GM23338 (cell line): ENCODE data around the gene HIP1. TPM values are rescaled to one million over a fixed set of nuclear protein-coding genes. Genes with fewer than 3 reads are reported as not detected.

Source experiments
- ATAC-seq: fragments of 200-7000 bp; cut with Tn5 transposase; 3 replicates; pipeline ENCODE4 v1.9.1; 2020
- DNase-seq: peaks from one replicate; pipeline ENCODE4 v3.0.0-alpha.2; 2015; ENCODE audit warnings: low spot score
- H2AFZ ChIP-seq: fragments of 200-600 bp; sonication (generic); 2 replicates; pipeline ENCODE4 v1.8.0; 2016; ENCODE audit warnings: antibody characterized with exemption, mild to moderate bottlenecking, moderate library complexity
- H3F3A ChIP-seq: fragments of 200-600 bp; sonication (generic); replicated peaks from 2 replicates; pipeline ENCODE4 v1.8.0; 2017; ENCODE audit warnings: antibody characterized with exemption, mixed run types, low read depth
- H3K27ac ChIP-seq: fragments of 200-600 bp; sonication (generic); 2 replicates; pipeline ENCODE4 v1.6.1; 2016; ENCODE audit warnings: low read depth
- H3K27me3 ChIP-seq: fragments of 200-600 bp; sonication (generic); 2 replicates; pipeline ENCODE4 v1.8.0; 2016; ENCODE audit warnings: mild to moderate bottlenecking, mixed run types, moderate library complexity; ENCODE audit not compliant: insufficient read depth
- H3K36me3 ChIP-seq: fragments of 200-600 bp; sonication (generic); 2 replicates; pipeline ENCODE4 v1.8.0; 2016; ENCODE audit warnings: mild to moderate bottlenecking; ENCODE audit not compliant: insufficient read depth
- H3K4me1 ChIP-seq: fragments of 200-600 bp; sonication (generic); 2 replicates; pipeline ENCODE4 v1.8.0; 2016; ENCODE audit warnings: mild to moderate bottlenecking, moderate library complexity; ENCODE audit not compliant: insufficient read depth
- H3K4me2 ChIP-seq: fragments of 200-600 bp; sonication (generic); 2 replicates; pipeline ENCODE4 v1.7.1; 2017; ENCODE audit warnings: mixed run types
- H3K4me3 ChIP-seq: fragments of 200-600 bp; sonication (generic); 2 replicates; pipeline ENCODE4 v1.6.1; 2016; ENCODE audit warnings: mixed run types
- H3K79me2 ChIP-seq: fragments of 200-600 bp; sonication (generic); replicated peaks from 2 replicates; pipeline ENCODE4 v1.8.0; 2017; ENCODE audit warnings: mild to moderate bottlenecking; ENCODE audit not compliant: insufficient read depth
- H3K9me2 ChIP-seq: fragments of 200-600 bp; sonication (generic); 2 replicates; pipeline ENCODE4 v1.8.0; 2017; ENCODE audit not compliant: insufficient read depth
- H4K20me1 ChIP-seq: fragments of 200-600 bp; sonication (generic); replicated peaks from 2 replicates; pipeline ENCODE4 v1.8.0; 2017; ENCODE audit warnings: mild to moderate bottlenecking; ENCODE audit not compliant: insufficient read depth
- H3K27ac Mint-ChIP-seq: 2 replicates; pipeline ENCODE4 v1.8.0; 2020; ENCODE audit warnings: inconsistent platforms, mild to moderate bottlenecking, moderate library complexity, mixed read lengths
- H3K27me3 Mint-ChIP-seq: 3 replicates; pipeline ENCODE4 v1.8.0; 2022; ENCODE audit warnings: low read depth, mild to moderate bottlenecking, moderate library complexity, mixed read lengths, inconsistent platforms; ENCODE audit not compliant: insufficient read depth, poor library complexity
- H3K36me3 Mint-ChIP-seq: 3 replicates; pipeline ENCODE4 v1.8.0; 2021; ENCODE audit warnings: low read depth, mild to moderate bottlenecking, inconsistent platforms, moderate library complexity, mixed read lengths
- H3K4me1 Mint-ChIP-seq: 3 replicates; pipeline ENCODE4 v1.8.0; 2020; ENCODE audit warnings: mild to moderate bottlenecking, inconsistent platforms, mixed read lengths
- H3K4me3 Mint-ChIP-seq: 3 replicates; pipeline ENCODE4 v1.8.0; 2021; ENCODE audit warnings: moderate library complexity, mild to moderate bottlenecking, inconsistent platforms, mixed read lengths
- H3K9me3 Mint-ChIP-seq: 3 replicates; pipeline ENCODE4 v1.8.0; 2020; ENCODE audit warnings: moderate library complexity, mild to moderate bottlenecking, inconsistent platforms, mixed read lengths
- CREB1 ChIP-seq: fragments of 250-450 bp; sonication (Bioruptor Pico); IDR thresholded peaks from 2 replicates; pipeline ENCODE4 v1.5.0; 2020; ENCODE audit warnings: low read depth, mild to moderate bottlenecking, moderate library complexity
- ETS1 ChIP-seq: IDR thresholded peaks from 2 replicates; pipeline ENCODE4 v1.6.1; 2016; ENCODE audit warnings: antibody characterized with exemption
- EZH2 ChIP-seq: fragments of 200-600 bp; sonication (generic); IDR thresholded peaks from one replicate; pipeline ENCODE4 v1.8.0; 2017; ENCODE audit warnings: antibody characterized with exemption, mild to moderate bottlenecking, low read depth; ENCODE audit not compliant: unreplicated experiment
- EZH2phosphoT487 ChIP-seq: fragments of 200-600 bp; sonication (generic); IDR thresholded peaks from one replicate; pipeline ENCODE4 v1.8.1; 2018; ENCODE audit warnings: antibody characterized with exemption; ENCODE audit not compliant: unreplicated experiment
- JUNB ChIP-seq: IDR thresholded peaks from one replicate; pipeline ENCODE4 v1.6.1; 2016; ENCODE audit warnings: antibody characterized with exemption; ENCODE audit not compliant: unreplicated experiment
- NANOG ChIP-seq: IDR thresholded peaks from 2 replicates; pipeline ENCODE4 v1.6.1; 2016; ENCODE audit warnings: antibody characterized with exemption, borderline replicate concordance
- STAT1 ChIP-seq: IDR thresholded peaks from one replicate; pipeline ENCODE4 v1.6.1; 2016; ENCODE audit warnings: antibody characterized with exemption; ENCODE audit not compliant: unreplicated experiment
- ZNF114 ChIP-seq: fragments of 250-450 bp; sonication (Bioruptor Pico); IDR thresholded peaks from 2 replicates; pipeline ENCODE4 v1.5.0; 2020; ENCODE audit warnings: mild to moderate bottlenecking, moderate library complexity
- ZNF331 ChIP-seq: fragments of 250-450 bp; sonication (Bioruptor Pico); IDR thresholded peaks from 2 replicates; pipeline ENCODE4 v1.5.0; 2020; ENCODE audit warnings: low read depth, mild to moderate bottlenecking, moderate library complexity
- polyA plus RNA-seq: library from polyadenylated mRNA; unstranded; fragments of >200 nt; fragmentation: Nextera tagmentation; extraction: Ambion mirVana; gene quantifications from 2 replicates; pipeline ENCODE4 v1.2.1, GENCODE V29; 2016
- total RNA-seq: library from RNA; depleted of rRNA; stranded (reverse); fragments of >200 nt; shearing (Covaris generic); gene quantifications from 2 replicates; pipeline ENCODE4 v1.2.3, GENCODE V29; 2014
- TF ChIP-seq, protein P1 (sequence below): fragments of 250-450 bp; sonication (Bioruptor Pico); IDR thresholded peaks from 2 replicates; pipeline ENCODE4 v1.5.0; 2020; ENCODE audit warnings: mild to moderate bottlenecking, moderate library complexity

Gene HIP1
- total and polyA plus RNA-seq, 2 experiments from 2014 or later: 24.9 to 80.8 TPM

GRCh38 chr7:75698358-75698757 is 40.4 kb downstream of the HIP1 start:
- Histone ChIP-seq H3K4me2 (no peak overlapping the region), H2AFZ (no peak overlapping the region), H4K20me1 (no peaks in the 10 kb centered on the region), H3K36me3 (no peaks in the 10 kb centered on the region), H3K4me1 (peaks cover under 1% of the 10 kb centered on the region; the same call in 1 of the 2 replicates), H3F3A (no peaks in the 10 kb centered on the region), H3K79me2 (no peaks in the 10 kb centered on the region), H3K27ac (no peak overlapping the region), H3K9me2 (no peaks in the 10 kb centered on the region), H3K27me3 (no peaks in the 10 kb centered on the region), H3K4me3 (no peak overlapping the region)
- H3K36me3 Mint-ChIP-seq: no peaks in the 10 kb centered on the region
- no peak overlapping the region for H3K4me3 Mint-ChIP-seq
- H3K4me1 Mint-ChIP-seq: peaks cover 6% of the 10 kb centered on the region
- peaks cover 4% of the 10 kb centered on the region for H3K27me3 Mint-ChIP-seq
- ATAC-seq: no peak
- H3K27ac Mint-ChIP-seq: no peak overlapping the region
- no peaks in the 10 kb centered on the region; the same call in 2 of the 3 replicates for H3K9me3 Mint-ChIP-seq
- DNase-seq: no peak
- TF ChIP-seq CREB1 (CRISPR knock-in tag): no peak
- no peak for TF ChIP-seq ZNF331
- TF ChIP-seq JUNB: no peak
- no peak for TF ChIP-seq NANOG
- no peak for TF ChIP-seq EZH2phosphoT487
- TF ChIP-seq, protein P1, sequence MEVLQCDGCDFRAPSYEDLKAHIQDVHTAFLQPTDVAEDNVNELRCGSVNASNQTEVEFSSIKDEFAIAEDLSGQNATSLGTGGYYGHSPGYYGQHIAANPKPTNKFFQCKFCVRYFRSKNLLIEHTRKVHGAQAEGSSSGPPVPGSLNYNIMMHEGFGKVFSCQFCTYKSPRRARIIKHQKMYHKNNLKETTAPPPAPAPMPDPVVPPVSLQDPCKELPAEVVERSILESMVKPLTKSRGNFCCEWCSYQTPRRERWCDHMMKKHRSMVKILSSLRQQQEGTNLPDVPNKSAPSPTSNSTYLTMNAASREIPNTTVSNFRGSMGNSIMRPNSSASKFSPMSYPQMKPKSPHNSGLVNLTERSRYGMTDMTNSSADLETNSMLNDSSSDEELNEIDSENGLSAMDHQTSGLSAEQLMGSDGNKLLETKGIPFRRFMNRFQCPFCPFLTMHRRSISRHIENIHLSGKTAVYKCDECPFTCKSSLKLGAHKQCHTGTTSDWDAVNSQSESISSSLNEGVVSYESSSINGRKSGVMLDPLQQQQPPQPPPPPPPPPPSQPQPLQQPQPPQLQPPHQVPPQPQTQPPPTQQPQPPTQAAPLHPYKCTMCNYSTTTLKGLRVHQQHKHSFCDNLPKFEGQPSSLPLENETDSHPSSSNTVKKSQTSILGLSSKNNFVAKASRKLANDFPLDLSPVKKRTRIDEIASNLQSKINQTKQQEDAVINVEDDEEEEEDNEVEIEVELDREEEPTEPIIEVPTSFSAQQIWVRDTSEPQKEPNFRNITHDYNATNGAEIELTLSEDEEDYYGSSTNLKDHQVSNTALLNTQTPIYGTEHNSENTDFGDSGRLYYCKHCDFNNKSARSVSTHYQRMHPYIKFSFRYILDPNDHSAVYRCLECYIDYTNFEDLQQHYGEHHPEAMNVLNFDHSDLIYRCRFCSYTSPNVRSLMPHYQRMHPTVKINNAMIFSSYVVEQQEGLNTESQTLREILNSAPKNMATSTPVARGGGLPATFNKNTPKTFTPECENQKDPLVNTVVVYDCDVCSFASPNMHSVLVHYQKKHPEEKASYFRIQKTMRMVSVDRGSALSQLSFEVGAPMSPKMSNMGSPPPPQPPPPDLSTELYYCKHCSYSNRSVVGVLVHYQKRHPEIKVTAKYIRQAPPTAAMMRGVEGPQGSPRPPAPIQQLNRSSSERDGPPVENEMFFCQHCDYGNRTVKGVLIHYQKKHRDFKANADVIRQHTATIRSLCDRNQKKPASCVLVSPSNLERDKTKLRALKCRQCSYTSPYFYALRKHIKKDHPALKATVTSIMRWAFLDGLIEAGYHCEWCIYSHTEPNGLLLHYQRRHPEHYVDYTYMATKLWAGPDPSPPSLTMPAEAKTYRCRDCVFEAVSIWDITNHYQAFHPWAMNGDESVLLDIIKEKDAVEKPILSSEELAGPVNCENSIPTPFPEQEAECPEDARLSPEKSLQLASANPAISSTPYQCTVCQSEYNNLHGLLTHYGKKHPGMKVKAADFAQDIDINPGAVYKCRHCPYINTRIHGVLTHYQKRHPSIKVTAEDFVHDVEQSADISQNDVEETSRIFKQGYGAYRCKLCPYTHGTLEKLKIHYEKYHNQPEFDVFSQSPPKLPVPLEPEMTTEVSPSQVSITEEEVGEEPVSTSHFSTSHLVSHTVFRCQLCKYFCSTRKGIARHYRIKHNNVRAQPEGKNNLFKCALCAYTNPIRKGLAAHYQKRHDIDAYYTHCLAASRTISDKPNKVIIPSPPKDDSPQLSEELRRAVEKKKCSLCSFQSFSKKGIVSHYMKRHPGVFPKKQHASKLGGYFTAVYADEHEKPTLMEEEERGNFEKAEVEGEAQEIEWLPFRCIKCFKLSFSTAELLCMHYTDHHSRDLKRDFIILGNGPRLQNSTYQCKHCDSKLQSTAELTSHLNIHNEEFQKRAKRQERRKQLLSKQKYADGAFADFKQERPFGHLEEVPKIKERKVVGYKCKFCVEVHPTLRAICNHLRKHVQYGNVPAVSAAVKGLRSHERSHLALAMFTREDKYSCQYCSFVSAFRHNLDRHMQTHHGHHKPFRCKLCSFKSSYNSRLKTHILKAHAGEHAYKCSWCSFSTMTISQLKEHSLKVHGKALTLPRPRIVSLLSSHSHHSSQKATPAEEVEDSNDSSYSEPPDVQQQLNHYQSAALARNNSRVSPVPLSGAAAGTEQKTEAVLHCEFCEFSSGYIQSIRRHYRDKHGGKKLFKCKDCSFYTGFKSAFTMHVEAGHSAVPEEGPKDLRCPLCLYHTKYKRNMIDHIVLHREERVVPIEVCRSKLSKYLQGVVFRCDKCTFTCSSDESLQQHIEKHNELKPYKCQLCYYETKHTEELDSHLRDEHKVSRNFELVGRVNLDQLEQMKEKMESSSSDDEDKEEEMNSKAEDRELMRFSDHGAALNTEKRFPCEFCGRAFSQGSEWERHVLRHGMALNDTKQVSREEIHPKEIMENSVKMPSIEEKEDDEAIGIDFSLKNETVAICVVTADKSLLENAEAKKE: no peak
- TF ChIP-seq ZNF114 (CRISPR knock-in tag): no peak
- no peak for TF ChIP-seq ETS1
- no peak for TF ChIP-seq STAT1
- no peak for TF ChIP-seq EZH2
